ENCODE data around the gene PAQR5. TPM values are rescaled to one million over a fixed set of nuclear protein-coding genes. Genes with fewer than 3 reads are reported as not detected.

PAQR5 gene
- total and polyA plus RNA-seq, 9 of the 15 experiments (the other 6 are each of a cell fraction or from before 2014, with no cell fraction given): 0.04 to 0.08 TPM; not detected in 7

DNA sequence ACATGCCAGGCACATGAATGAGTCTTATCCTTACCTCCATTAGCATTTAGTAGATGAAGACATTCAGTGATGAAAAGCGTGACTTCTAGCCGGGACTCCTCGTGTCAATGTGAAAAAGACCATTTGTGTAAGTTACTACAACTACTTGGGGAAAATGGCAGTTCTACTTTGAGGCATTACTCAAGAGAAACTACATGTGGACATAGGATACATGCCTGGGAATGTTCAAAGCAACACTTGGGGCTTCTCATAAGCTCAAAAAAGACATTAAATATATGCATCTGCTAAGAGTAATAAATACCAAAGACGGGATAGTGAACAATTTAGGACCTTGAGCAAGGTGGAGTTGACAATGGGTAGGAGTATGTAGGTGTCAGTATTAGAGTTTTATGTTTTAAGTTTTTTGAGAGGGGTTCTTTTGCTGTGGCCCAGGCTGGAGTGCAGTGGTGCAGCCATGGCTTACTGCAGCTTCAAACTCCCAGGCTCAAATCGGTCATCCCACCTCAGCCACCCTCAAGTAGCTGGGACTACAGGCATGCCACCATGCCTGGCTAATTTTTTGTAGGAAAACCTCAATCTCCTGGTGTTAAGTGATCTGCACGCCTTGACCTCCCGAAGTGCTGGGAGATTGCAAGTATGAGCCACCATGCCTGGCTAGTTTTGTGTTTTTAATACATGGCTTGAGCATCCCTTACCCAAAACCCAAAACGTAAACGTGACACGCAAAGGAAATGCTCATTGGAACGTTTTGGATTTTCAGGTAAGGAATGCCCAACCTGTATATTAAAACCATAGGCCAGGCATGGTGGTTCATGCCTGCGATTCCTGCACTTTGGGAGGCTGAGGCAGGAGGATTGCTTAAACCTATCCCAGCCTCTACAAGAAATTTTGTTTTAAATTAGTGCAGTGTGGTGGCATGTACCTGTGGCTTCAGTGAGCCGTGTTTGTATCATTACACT is 157.8 kb downstream of the PAQR5 start (continued):
- TF ChIP-seq THRA (IDR thresholded peaks at IDR 0.05) (no peak), RBM39 (optimal IDR thresholded peaks at IDR 0.05; ENCODE audit: low read depth, low read length) (no peak), NR0B1 (IDR thresholded peaks at IDR 0.05; ENCODE audit: partially characterized antibody) (no peak), ZNF639 (CRISPR knock-in tag; conservative IDR thresholded peaks at IDR 0.05 in 1 of 2, IDR thresholded peaks at IDR 0.05 in 1 of 2) (no peak), JUN (IDR thresholded peaks at IDR 0.05; ENCODE audit: borderline replicate concordance, low read depth, low read length) (no peak), JUN (CRISPR knock-in tag; IDR thresholded peaks at IDR 0.05; ENCODE audit: borderline replicate concordance) (no peak), TSC22D4 (tag; IDR thresholded peaks at IDR 0.05) (no peak), STAG1 (CRISPR knock-in tag; IDR thresholded peaks at IDR 0.05; ENCODE audit: borderline replicate concordance) (no peak), IRF1 (CRISPR knock-in tag; IDR thresholded peaks at IDR 0.05; ENCODE audit: borderline replicate concordance) (no peak), TAF1 (IDR thresholded peaks at IDR 0.05; ENCODE audit: control insufficient read depth, extremely low read depth, insufficient read depth, low read length, severe bottlenecking) (peak; percentile 25), ZNF134 (CRISPR knock-in tag; conservative IDR thresholded peaks at IDR 0.05) (no peak), SAP30 (IDR thresholded peaks at IDR 0.05; ENCODE audit: borderline replicate concordance, insufficient read depth, low read depth, low read length, poor library complexity, severe bottlenecking) (no peak)
- TF ChIP-seq, protein P1, sequence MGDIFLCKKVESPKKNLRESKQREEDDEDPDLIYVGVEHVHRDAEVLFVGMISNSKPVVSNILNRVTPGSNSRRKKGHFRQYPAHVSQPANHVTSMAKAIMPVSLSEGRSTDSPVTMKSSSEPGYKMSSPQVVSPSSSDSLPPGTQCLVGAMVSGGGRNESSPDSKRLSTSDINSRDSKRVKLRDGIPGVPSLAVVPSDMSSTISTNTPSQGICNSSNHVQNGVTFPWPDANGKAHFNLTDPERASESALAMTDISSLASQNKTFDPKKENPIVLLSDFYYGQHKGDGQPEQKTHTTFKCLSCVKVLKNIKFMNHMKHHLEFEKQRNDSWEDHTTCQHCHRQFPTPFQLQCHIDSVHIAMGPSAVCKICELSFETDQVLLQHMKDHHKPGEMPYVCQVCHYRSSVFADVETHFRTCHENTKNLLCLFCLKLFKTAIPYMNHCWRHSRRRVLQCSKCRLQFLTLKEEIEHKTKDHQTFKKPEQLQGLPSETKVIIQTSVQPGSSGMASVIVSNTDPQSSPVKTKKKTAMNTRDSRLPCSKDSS (IDR thresholded peaks at IDR 0.05; ENCODE audit: low read depth, partially characterized antibody): no peak
